T-helper 2 cell treated with Interferon-gamma antibody and Interleukin-4, amounts not matched to agents 5 μg/mL and 100 μg/mL, for 36 hours (primary cell): Measurements from ENCODE around the gene RPSA.
A peak's percentile ranks its signal among the peaks of the same experiment; 100 is the strongest.

Experiments used
- DNase-seq: peaks from one replicate; pipeline ENCODE4 v3.0.0; 2021; ENCODE audit warnings: low spot score
- H3K27ac Mint-ChIP-seq: one replicate; pipeline ENCODE4 v1.8.0; 2021; ENCODE audit warnings: mild to moderate bottlenecking, mixed read lengths
- H3K27me3 Mint-ChIP-seq: one replicate; pipeline ENCODE4 v1.8.0; 2021; ENCODE audit warnings: low read depth, mixed read lengths
- H3K36me3 Mint-ChIP-seq: one replicate; pipeline ENCODE4 v1.8.0; 2021; ENCODE audit warnings: low read depth, mixed read lengths
- H3K4me1 Mint-ChIP-seq: one replicate; pipeline ENCODE4 v1.8.0; 2021; ENCODE audit warnings: low read depth, mixed read lengths
- H3K4me3 Mint-ChIP-seq: one replicate; pipeline ENCODE4 v1.8.0; 2022; ENCODE audit warnings: mild to moderate bottlenecking, moderate library complexity, mixed read lengths
- H3K9me3 Mint-ChIP-seq: one replicate; pipeline ENCODE4 v1.8.0; 2021; ENCODE audit warnings: mixed read lengths

The RPSA gene

GRCh38 chr3:39383045-39383880 lies 23.3 kb upstream of the RPSA start, which contains the start of gene SLC25A38:
SLC25A38 (plus strand) TSS chr3:39383370; CDS start chr3:39383725, 355 bp downstream.
- H3K4me1 Mint-ChIP-seq, result peaks cover 35% of the 10 kb centered on the region

DNA sequence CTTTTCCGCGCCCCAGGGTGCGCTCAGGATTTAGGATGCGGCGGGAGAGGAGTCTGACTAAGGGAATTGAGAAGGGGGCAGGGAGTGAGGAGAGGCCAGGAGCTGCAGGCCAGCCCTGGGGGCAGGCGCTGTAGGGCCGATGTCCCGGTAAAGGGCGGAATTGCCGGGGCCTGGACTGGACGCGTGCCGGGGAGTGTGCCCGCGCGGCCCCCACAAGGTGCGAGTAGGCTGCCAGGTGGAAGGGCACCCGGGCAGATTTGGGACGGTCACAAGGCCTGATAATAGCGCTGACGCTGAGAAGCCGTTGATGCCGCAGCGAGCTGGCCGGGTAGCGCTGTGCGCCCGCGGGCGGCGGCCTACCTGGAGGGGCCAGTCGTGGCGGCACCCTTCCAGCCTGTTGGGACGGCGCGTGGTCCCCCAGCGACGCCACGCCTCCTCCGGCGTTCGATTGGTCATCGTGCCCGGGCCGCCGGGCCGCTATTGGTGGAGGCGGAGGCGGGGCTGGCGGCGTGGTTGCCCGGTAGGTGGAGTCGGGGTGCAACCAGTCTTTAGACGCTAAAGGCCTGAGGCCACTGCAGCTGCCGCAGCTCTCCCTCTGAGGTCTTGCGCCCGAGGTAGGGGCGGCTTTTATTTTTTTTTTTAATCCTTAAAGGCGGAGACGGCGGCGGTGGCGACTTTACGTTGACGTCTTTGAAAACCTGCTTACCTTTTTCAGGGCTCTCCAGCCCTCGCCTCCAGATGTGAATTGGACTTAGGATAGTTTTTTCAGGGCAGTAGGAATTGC lies 22.4 kb upstream of the RPSA start:
- peak; percentile 98 for DNase-seq
- no peaks in the 10 kb centered on the region for H3K27me3 Mint-ChIP-seq
- peak overlapping the region; percentile 98 for H3K4me3 Mint-ChIP-seq
- H3K9me3 Mint-ChIP-seq, result no peaks in the 10 kb centered on the region
- H3K4me1 Mint-ChIP-seq, result peaks cover 42% of the 10 kb centered on the region
- peaks cover 18% of the 10 kb centered on the region for H3K36me3 Mint-ChIP-seq
- peak overlapping the region; percentile 98 for H3K27ac Mint-ChIP-seq

More at GRCh38 chr3:39383045-39383880, 23.3 kb upstream of the RPSA start, which contains the start of gene SLC25A38:
- peak; percentile 84 for DNase-seq
- H3K36me3 Mint-ChIP-seq, result peaks cover 14% of the 10 kb centered on the region
- H3K9me3 Mint-ChIP-seq, result no peaks in the 10 kb centered on the region
- peak within 1 kb of the TSS; percentile 98 for H3K27ac Mint-ChIP-seq
- peak within 1 kb of the TSS; percentile 98 for H3K4me3 Mint-ChIP-seq
- no peaks in the 10 kb centered on the region for H3K27me3 Mint-ChIP-seq

- Mint-ChIP-seq H3K36me3 (peaks cover 23% of the 10 kb centered on the region), H3K27ac (peak overlapping the region; percentile 98), H3K9me3 (no peaks in the 10 kb centered on the region), H3K4me3 (peak overlapping the region; percentile 98), H3K4me1 (peaks cover 47% of the 10 kb centered on the region), H3K27me3 (no peaks in the 10 kb centered on the region)
- no peak for DNase-seq
Observed at GRCh38 chr3:39384665-39385000, 21.9 kb upstream of the RPSA start.

DNA sequence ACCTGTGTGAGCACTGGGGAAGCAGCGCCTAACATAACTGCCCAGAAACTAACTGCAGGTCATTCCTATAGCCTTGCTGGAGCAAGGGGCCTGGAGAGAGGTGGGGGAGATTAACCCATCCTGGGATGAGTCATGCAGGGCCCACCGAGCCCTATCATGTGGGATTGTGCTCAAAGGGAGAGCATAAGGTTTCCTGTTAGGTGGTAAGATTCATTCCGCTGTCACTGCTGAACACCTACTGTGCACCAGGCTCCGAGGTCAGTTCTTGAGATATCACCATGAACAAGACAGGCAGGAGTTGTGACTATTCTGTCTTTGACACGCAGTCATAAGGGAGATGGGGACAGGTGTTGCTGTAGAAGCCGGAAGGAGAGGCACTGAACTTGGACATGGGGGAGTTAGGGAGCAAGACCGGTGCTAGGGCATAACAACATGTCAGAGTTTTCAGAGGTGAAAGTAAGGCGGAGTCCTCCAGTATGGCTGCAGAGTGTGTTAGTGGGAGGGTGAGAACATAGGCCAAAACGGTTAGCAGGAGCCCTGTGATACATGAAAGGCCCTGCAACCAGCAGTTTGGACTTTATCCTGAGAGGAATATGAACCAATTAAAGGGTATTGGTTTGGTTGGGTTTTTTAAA lies 20.9 kb upstream of the RPSA start:
- H3K27ac Mint-ChIP-seq, result no peak overlapping the region
- H3K4me1 Mint-ChIP-seq, result peaks cover 50% of the 10 kb centered on the region
- DNase-seq, result no peak

GRCh38 chr3:39386318-39386717 lies 20.2 kb upstream of the RPSA start:
- H3K27ac Mint-ChIP-seq, result peak overlapping the region; percentile 1
- H3K27me3 Mint-ChIP-seq, result no peaks in the 10 kb centered on the region
- no peaks in the 10 kb centered on the region for H3K9me3 Mint-ChIP-seq
- H3K4me1 Mint-ChIP-seq, result peaks cover 53% of the 10 kb centered on the region
- no peak overlapping the region for H3K4me3 Mint-ChIP-seq
- peaks cover 32% of the 10 kb centered on the region for H3K36me3 Mint-ChIP-seq
- no peak for DNase-seq

More for the DNA sequence above, 20.9 kb upstream of the RPSA start:
- Mint-ChIP-seq H3K4me3 (peak overlapping the region; percentile 98), H3K9me3 (no peaks in the 10 kb centered on the region), H3K27me3 (no peaks in the 10 kb centered on the region), H3K36me3 (peaks cover 24% of the 10 kb centered on the region)

- no peak for DNase-seq
- H3K4me1 Mint-ChIP-seq, result peaks cover 51% of the 10 kb centered on the region
- H3K4me3 Mint-ChIP-seq, result peak overlapping the region; percentile 22
- peaks cover 41% of the 10 kb centered on the region for H3K36me3 Mint-ChIP-seq
- no peaks in the 10 kb centered on the region for H3K27me3 Mint-ChIP-seq
- H3K27ac Mint-ChIP-seq, result peak overlapping the region; percentile 74
- no peaks in the 10 kb centered on the region for H3K9me3 Mint-ChIP-seq
Observed at GRCh38 chr3:39387411-39387975, 19.0 kb upstream of the RPSA start.

DNA sequence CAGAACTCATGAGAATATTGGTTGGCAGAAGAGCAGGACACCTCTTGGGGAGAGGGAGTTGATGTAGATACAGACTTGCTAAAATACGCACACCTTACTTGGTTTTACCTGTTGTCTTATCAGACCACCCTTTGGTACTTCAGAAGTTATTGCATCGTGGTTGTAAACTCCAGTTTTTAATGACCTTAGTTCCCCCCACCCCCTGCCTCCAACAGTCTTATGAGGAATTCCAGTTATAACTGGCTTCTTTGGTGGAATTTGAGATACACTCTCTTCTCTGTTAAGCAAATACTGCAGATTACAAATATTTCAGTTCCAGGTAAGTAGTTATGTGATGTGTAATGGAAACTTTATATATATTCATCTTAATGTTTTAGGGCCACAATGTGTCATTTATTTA lies 18.4 kb upstream of the RPSA start:
- H3K4me3 Mint-ChIP-seq, result peak overlapping the region; percentile 22
- H3K9me3 Mint-ChIP-seq, result no peaks in the 10 kb centered on the region
- H3K4me1 Mint-ChIP-seq, result peaks cover 52% of the 10 kb centered on the region
- H3K27me3 Mint-ChIP-seq, result no peaks in the 10 kb centered on the region
- no peak for DNase-seq
- H3K27ac Mint-ChIP-seq, result peak overlapping the region; percentile 74
- H3K36me3 Mint-ChIP-seq, result peaks cover 43% of the 10 kb centered on the region

DNA sequence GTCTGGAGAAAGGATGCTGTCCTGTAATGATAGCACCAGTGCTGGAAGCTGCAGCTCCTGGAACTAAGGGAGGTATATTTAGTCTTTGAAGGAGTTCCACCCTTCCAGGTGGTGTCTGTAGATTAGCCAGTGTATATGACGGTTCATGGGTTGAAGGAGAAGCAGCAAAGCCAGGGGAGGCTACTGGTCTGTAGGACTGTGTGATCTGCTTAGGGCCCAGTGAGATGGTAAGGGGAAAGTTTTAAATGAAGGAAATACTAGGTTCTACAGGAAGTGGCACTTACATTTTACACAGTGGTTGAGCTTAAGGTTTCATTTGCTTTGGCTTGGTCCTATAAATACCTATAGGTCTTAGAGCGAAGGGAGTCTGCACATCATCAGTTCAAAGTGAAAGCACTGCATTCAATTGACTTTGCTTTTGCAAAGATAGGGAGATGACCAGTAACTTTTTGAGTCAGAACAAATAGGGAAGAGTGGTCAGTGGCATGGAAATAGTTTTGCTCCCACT lies 17.7 kb upstream of the RPSA start:
- H3K9me3 Mint-ChIP-seq, result no peaks in the 10 kb centered on the region
- DNase-seq, result no peak
- H3K27ac Mint-ChIP-seq, result peak overlapping the region; percentile 74
- H3K4me3 Mint-ChIP-seq, result peak overlapping the region; percentile 74
- no peaks in the 10 kb centered on the region for H3K27me3 Mint-ChIP-seq
- peaks cover 54% of the 10 kb centered on the region for H3K4me1 Mint-ChIP-seq
- peaks cover 47% of the 10 kb centered on the region for H3K36me3 Mint-ChIP-seq

DNA sequence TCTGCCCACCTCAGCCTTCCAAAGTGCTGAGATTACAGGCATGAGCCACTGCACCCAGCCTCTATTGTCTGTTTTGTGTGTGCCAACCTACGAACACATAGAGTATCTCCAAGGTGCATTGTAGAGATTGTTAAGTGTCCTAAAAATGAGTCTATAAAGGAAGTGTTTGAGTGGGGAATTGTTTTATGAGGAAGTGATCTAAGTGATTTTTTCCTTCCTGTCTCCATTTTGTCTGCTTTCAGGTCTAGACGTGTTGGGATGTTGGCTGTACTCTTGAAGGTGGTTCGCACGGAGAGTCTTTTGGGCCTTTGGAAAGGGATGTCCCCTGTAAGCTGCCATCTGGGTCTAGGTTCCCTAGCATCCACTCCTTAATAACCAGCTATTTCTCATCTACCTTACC lies 16.3 kb upstream of the RPSA start:
- DNase-seq, result no peak
- no peak overlapping the region for H3K4me3 Mint-ChIP-seq
- no peaks in the 10 kb centered on the region for H3K27me3 Mint-ChIP-seq
- H3K27ac Mint-ChIP-seq, result peak overlapping the region; percentile 62
- H3K36me3 Mint-ChIP-seq, result peaks cover 61% of the 10 kb centered on the region
- H3K9me3 Mint-ChIP-seq, result no peaks in the 10 kb centered on the region
- peaks cover 49% of the 10 kb centered on the region for H3K4me1 Mint-ChIP-seq

GRCh38 chr3:39396690-39397089 lies 9.8 kb upstream of the RPSA start:
- Mint-ChIP-seq H3K27me3 (no peaks in the 10 kb centered on the region), H3K27ac (no peak overlapping the region), H3K4me1 (peaks cover 4% of the 10 kb centered on the region), H3K4me3 (no peak overlapping the region), H3K9me3 (no peaks in the 10 kb centered on the region), H3K36me3 (peaks cover 79% of the 10 kb centered on the region)
- DNase-seq, result no peak

DNA sequence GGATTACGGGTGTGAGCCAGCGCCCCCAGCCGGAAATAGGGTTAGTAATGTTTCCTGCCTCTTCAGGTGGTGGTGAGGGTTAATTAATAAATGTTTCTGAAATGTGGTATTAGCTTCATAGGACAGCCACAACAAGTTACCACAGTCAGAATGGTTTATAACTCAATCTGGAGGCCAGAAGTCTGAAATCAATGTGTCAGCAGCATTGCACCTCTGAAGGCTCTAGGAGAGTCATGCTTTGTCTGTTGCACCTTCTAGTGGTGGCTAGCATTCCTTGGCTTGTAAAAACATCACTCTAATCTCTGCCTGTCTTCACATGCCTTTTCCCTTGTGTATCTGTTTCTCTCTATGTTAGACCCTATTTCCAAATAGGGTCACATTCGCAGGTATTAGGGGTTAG lies 7.8 kb upstream of the RPSA start:
- DNase-seq, result no peak
- H3K4me3 Mint-ChIP-seq, result no peak overlapping the region
- peaks cover 75% of the 10 kb centered on the region for H3K36me3 Mint-ChIP-seq
- no peak overlapping the region for H3K27ac Mint-ChIP-seq
- no peaks in the 10 kb centered on the region for H3K27me3 Mint-ChIP-seq
- no peaks in the 10 kb centered on the region for H3K9me3 Mint-ChIP-seq
- H3K4me1 Mint-ChIP-seq, result peaks cover 7% of the 10 kb centered on the region

DNA sequence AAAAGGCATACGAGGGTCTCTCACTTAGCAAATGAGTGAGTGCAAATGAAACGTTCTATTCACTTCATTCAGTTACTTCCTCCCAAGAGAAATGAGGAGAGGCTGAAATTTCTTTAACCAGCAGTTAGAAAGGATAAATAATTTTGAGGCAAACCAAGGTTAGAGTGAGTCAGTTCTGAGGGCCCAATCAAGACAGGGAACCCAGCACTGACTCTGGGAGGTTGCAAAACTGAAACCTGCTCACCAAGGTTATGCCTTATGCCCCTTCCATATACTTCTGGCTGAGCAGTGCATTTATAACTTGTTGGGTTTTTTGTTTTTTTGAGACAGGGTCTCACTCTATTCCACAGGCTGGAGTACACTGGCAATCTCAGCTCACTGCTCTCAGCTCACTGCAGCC lies 4.5 kb upstream of the RPSA start:
- Mint-ChIP-seq H3K4me1 (peaks cover 15% of the 10 kb centered on the region), H3K4me3 (no peak overlapping the region), H3K27me3 (no peaks in the 10 kb centered on the region), H3K9me3 (no peaks in the 10 kb centered on the region), H3K36me3 (peaks cover 57% of the 10 kb centered on the region), H3K27ac (peak overlapping the region; percentile 62)
- no peak for DNase-seq

GRCh38 chr3:39404943-39405686 lies 1.4 kb upstream of the RPSA start:
- peaks cover 58% of the 10 kb centered on the region for H3K36me3 Mint-ChIP-seq
- peak overlapping the region; percentile 60 for H3K27ac Mint-ChIP-seq
- DNase-seq, result no peak
- no peak overlapping the region for H3K4me3 Mint-ChIP-seq
- H3K4me1 Mint-ChIP-seq, result peaks cover 30% of the 10 kb centered on the region
- H3K27me3 Mint-ChIP-seq, result no peaks in the 10 kb centered on the region
- H3K9me3 Mint-ChIP-seq, result no peaks in the 10 kb centered on the region
